Keratinocyte (primary cell): ENCODE data around the gene MPP1. TPM values are rescaled to one million over a fixed set of nuclear protein-coding genes. Genes with fewer than 3 reads are reported as not detected.

ENCODE experiments used
- DNase-seq: peaks from one replicate; pipeline ENCODE4 v3.0.0-alpha.2; 2011; ENCODE audit warnings: low read depth, missing footprints, low spot score
- FAIRE-seq: peaks from 2 replicates; lab custom pipeline; 2011; peaks lifted over from hg19 to GRCh38; lab: Jason Lieb, UNC
- H2AFZ ChIP-seq: 2 replicates; pipeline ENCODE4 v1.6.0; 2012; ENCODE audit warnings: low read length, control low read depth, inconsistent platforms; ENCODE audit not compliant: control insufficient read depth
- H3K27ac ChIP-seq: 2 replicates; pipeline ENCODE4 v1.5.1; 2011; ENCODE audit warnings: low read length; ENCODE audit not compliant: control insufficient read depth, insufficient read depth
- H3K27me3 ChIP-seq: 3 replicates; pipeline ENCODE4 v1.6.0; 2011; ENCODE audit warnings: low read length; ENCODE audit not compliant: control insufficient read depth, insufficient read depth; ENCODE audit errors: extremely low read depth
- H3K36me3 ChIP-seq, 2 experiments: 2 replicates in 1 of 2; 3 replicates in 1 of 2; pipeline ENCODE4 v1.5.1; 2011; ENCODE audit warnings: low read length in 2 of 2, mild to moderate bottlenecking in 1 of 2; ENCODE audit not compliant: control insufficient read depth in 2 of 2, insufficient read depth in 2 of 2; ENCODE audit errors: extremely low read depth in 1 of 2
- H3K4me1 ChIP-seq: 3 replicates; pipeline ENCODE4 v1.5.1; 2011; ENCODE audit warnings: low read length; ENCODE audit not compliant: control insufficient read depth, insufficient read depth; ENCODE audit errors: extremely low read depth
- H3K4me2 ChIP-seq: 3 replicates; pipeline ENCODE4 v1.6.0; 2011; ENCODE audit warnings: low read depth, low read length; ENCODE audit not compliant: control insufficient read depth, insufficient read depth; ENCODE audit errors: extremely low read depth
- H3K4me3 ChIP-seq, 3 experiments: fragments of 200-600 bp in 1 of 3; sonication (generic) in 1 of 3; 2 replicates in 2 of 3; 3 replicates in 1 of 3; pipeline ENCODE4 v1.5.1; 2011 to 2016; ENCODE audit warnings: low read length in 3 of 3, mild to moderate bottlenecking in 3 of 3, control low read depth in 2 of 3, inconsistent platforms in 1 of 3, low read depth in 1 of 3, mixed read lengths in 1 of 3, mixed run types in 1 of 3, moderate library complexity in 1 of 3; ENCODE audit not compliant: control insufficient read depth in 2 of 3, insufficient read depth in 2 of 3; ENCODE audit errors: extremely low read depth in 1 of 3
- H3K79me2 ChIP-seq: 2 replicates; pipeline ENCODE4 v1.6.0; 2012; ENCODE audit warnings: low read length; ENCODE audit not compliant: control insufficient read depth, insufficient read depth
- H3K9ac ChIP-seq: 3 replicates; pipeline ENCODE4 v1.6.0; 2011; ENCODE audit warnings: low read length; ENCODE audit not compliant: control insufficient read depth, insufficient read depth; ENCODE audit errors: extremely low read depth
- H3K9me1 ChIP-seq: 3 replicates; pipeline ENCODE4 v1.6.0; 2011; ENCODE audit warnings: low read length; ENCODE audit not compliant: control insufficient read depth, insufficient read depth; ENCODE audit errors: extremely low read depth
- H3K9me3 ChIP-seq: 2 replicates; pipeline ENCODE4 v1.5.1; 2012; ENCODE audit warnings: low read depth, low read length; ENCODE audit not compliant: control insufficient read depth
- H4K20me1 ChIP-seq: 3 replicates; pipeline ENCODE4 v1.6.0; 2011; ENCODE audit warnings: low read length; ENCODE audit not compliant: control insufficient read depth, insufficient read depth; ENCODE audit errors: extremely low read depth
- CTCF ChIP-seq, 3 experiments: IDR thresholded peaks in 1 of 3; conservative IDR thresholded peaks in 1 of 3; optimal IDR thresholded peaks in 1 of 3; 2 replicates in 2 of 3; 3 replicates in 1 of 3; pipeline versions ENCODE3 to v1.5.1; 2011; ENCODE audit warnings: low read length in 3 of 3, mild to moderate bottlenecking in 3 of 3, moderate library complexity in 2 of 3, control low read depth in 1 of 3, inconsistent platforms in 1 of 3; ENCODE audit not compliant: insufficient read depth in 2 of 3; ENCODE audit errors: extremely low read depth in 1 of 3
- EZH2 ChIP-seq: IDR thresholded peaks from one replicate; pipeline ENCODE4 v1.6.1; 2012; ENCODE audit warnings: inconsistent platforms, mild to moderate bottlenecking, low read length, moderate library complexity
- dilution Hi-C: fragments of 300-500 bp; cut with MboI; formaldehyde crosslinking; loops from one replicate; pipeline ENCODE4 v1.7.0; 2020; ENCODE audit warnings: low sequenced_read_pairs; ENCODE audit not compliant: extremely low pct_ligation_motif_present
- polyA plus RNA-seq, 5 experiments: library from polyadenylated mRNA; depleted of rRNA in 3 of 5; stranded (reverse) in 3 of 5; stranded (forward) in 1 of 5; unstranded in 1 of 5; fragments of >200 nt; gene quantifications; 1 replicate in 1 of 5; 2 replicates in 3 of 5; 3 replicates in 1 of 5; pipeline versions ENCODE4 v1.2.1 to v1.2.3, GENCODE V29; 2011 to 2012; ENCODE audit warnings: missing spikeins in 2 of 5, low read depth in 1 of 5, low replicate concordance in 1 of 5

MPP1 gene
- polyA plus RNA-seq, 1 donor (not counting 4 experiments of a cell fraction or from before 2014, with no cell fraction given) = 4.9 TPM

DNA sequence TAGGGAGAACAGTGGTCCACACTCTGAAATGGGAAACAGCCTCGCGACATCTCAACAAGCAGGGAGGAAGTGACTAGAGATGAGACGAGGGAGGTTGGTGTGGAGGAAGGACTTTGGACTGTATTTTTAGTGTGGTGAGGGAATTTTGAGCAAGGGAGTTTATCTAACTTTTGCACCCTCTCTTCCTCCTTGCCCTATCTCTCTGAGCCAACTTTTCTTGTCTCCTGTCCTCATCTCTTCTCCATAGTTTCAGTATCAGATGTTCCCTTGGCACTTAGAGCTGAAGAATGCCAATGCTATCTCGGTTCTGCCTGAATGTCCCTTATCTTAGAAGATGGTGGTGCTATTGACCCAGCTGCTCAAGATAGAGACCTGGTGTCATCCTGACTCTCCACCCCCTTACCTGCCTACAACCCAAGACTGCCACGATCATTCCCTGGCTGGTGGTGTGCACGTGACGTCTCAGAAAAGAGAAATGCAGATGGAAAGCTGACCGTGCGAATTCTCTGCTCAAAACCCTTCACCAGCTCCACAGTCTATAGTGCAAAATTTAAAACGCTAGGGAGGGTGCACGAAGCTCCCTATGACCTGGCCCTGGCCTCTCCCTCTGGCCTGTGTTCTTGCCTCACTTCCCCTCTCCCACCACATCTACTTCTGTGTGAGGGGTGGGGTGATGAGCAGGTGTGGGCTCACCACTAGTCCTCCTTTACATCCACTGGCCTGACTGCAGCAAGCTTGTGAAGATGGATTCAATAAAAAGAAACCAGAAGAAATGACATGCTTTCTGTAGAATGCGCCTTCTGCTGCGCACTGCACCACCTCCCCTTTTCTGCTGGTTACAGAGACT is 20.9 kb downstream of the MPP1 start:
- FAIRE-seq (no peak), DNase-seq (no peak)
- TF ChIP-seq EZH2 = no peak
- no peak for TF ChIP-seq CTCF (optimal IDR thresholded peaks at IDR 0.05 in 1 of 3, IDR thresholded peaks at IDR 0.05 in 1 of 3, conservative IDR thresholded peaks at IDR 0.05 in 1 of 3; ENCODE audit: extremely low read depth in 1 of 3, insufficient read depth in 2 of 3, low read length in 3 of 3)
- no peaks in the 10 kb centered on the region for H3K79me2 ChIP-seq
- H3K36me3 ChIP-seq = no peaks in the 10 kb centered on the region
- H3K4me1 ChIP-seq = no peaks in the 10 kb centered on the region
- H4K20me1 ChIP-seq = no peaks in the 10 kb centered on the region
- no peak overlapping the region for H3K4me3 ChIP-seq
- no peak overlapping the region for H3K27ac ChIP-seq
- no peaks in the 10 kb centered on the region for H3K9me1 ChIP-seq
- H3K9ac ChIP-seq = no peak overlapping the region
- H3K4me2 ChIP-seq = no peak overlapping the region
- no peaks in the 10 kb centered on the region for H3K27me3 ChIP-seq
- H3K9me3 ChIP-seq = no peaks in the 10 kb centered on the region
- no peak overlapping the region for H2AFZ ChIP-seq
- dilution Hi-C loops = no loop called here

DNA sequence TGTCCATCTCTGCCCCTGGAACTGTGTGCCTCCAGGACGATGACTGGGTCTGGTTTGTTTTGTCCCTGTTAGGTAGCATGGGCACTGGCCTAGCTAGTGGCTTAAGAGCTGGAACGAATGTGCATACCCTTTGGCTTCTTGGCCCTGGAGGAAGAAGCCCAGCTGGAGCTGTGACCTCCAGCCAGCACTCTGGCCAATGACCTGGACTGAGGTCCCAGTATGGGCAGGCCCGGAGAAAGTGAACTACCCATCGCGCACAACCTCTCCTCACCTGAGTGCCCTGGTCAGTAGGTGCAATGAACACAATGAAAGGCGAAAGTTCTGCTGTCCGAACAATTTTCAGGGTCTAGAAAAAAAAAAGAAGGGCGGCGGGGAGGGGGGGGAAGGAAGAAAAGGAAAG is 24.3 kb downstream of the MPP1 start:
- Histone ChIP-seq H3K27ac (no peak overlapping the region), H3K9ac (no peak overlapping the region), H3K4me1 (no peaks in the 10 kb centered on the region), H3K27me3 (no peaks in the 10 kb centered on the region), H3K9me1 (no peaks in the 10 kb centered on the region), H3K4me3 (no peak overlapping the region), H2AFZ (no peak overlapping the region), H3K4me2 (no peak overlapping the region), H3K9me3 (no peaks in the 10 kb centered on the region), H3K79me2 (no peaks in the 10 kb centered on the region), H3K36me3 (peaks cover 4 to 9% of the 10 kb centered on the region in 2 experiments), H4K20me1 (no peaks in the 10 kb centered on the region)
- TF ChIP-seq EZH2 = no peak
- no peak for TF ChIP-seq CTCF (optimal IDR thresholded peaks at IDR 0.05 in 1 of 3, IDR thresholded peaks at IDR 0.05 in 1 of 3, conservative IDR thresholded peaks at IDR 0.05 in 1 of 3; ENCODE audit: extremely low read depth in 1 of 3, insufficient read depth in 2 of 3, low read length in 3 of 3)
- dilution Hi-C loops = no loop called here
- DNase-seq = no peak
- no peak for FAIRE-seq
